SK-N-SH treated with all-trans-retinoic acid at 6 μM for 48 hours (cell line): ENCODE measurements around the gene DNAJC4.

Experiments
- ATAC-seq: fragments of 200-7000 bp; cut with Tn5 transposase; 3 replicates; pipeline ENCODE4 v1.9.1; 2020; ENCODE audit warnings: mild to moderate bottlenecking, moderate library complexity
- ARNTL ChIP-seq: fragments of 450-650 bp; formaldehyde crosslinking; IDR thresholded peaks from 2 replicates; pipeline ENCODE4 v1.5.0; 2020; ENCODE audit warnings: low read depth, mild to moderate bottlenecking, moderate library complexity, borderline replicate concordance
- CREB5 ChIP-seq: fragments of 250-450 bp; sonication (Bioruptor Pico); IDR thresholded peaks from 2 replicates; pipeline ENCODE4 v1.5.1; 2020; ENCODE audit warnings: low read depth, mild to moderate bottlenecking, moderate library complexity
- CSRNP3 ChIP-seq: fragments of 250-450 bp; sonication (Bioruptor Pico); IDR thresholded peaks from 2 replicates; pipeline ENCODE4 v1.5.1; 2021; ENCODE audit warnings: mild to moderate bottlenecking, moderate library complexity
- ESRRG ChIP-seq: fragments of 250-450 bp; sonication (Bioruptor Pico); IDR thresholded peaks from 2 replicates; pipeline ENCODE4 v1.6.1; 2021; ENCODE audit warnings: mild to moderate bottlenecking
- GLIS3 ChIP-seq: fragments of 250-450 bp; sonication (Bioruptor Pico); IDR thresholded peaks from 2 replicates; pipeline ENCODE4 v1.5.0; 2020; ENCODE audit warnings: mild to moderate bottlenecking, moderate library complexity
- ISL1 ChIP-seq: fragments of 250-450 bp; sonication (Bioruptor Pico); IDR thresholded peaks from 2 replicates; pipeline ENCODE4 v2.1.2; 2022; ENCODE audit warnings: mild to moderate bottlenecking, moderate library complexity
- OSR1 ChIP-seq: fragments of 250-450 bp; sonication (Bioruptor Pico); IDR thresholded peaks from 2 replicates; pipeline ENCODE4 v1.8.0; 2022; ENCODE audit warnings: moderate library complexity, mild to moderate bottlenecking, inconsistent platforms
- PATZ1 ChIP-seq: fragments of 250-450 bp; sonication (Bioruptor Pico); IDR thresholded peaks from 2 replicates; pipeline ENCODE4 v1.8.0; 2020; ENCODE audit warnings: mild to moderate bottlenecking, moderate library complexity, borderline replicate concordance
- POU6F1 ChIP-seq: fragments of 250-450 bp; sonication (Bioruptor Pico); IDR thresholded peaks from 2 replicates; pipeline ENCODE4 v1.8.0; 2021; ENCODE audit warnings: low read depth, mild to moderate bottlenecking, moderate library complexity, borderline replicate concordance
- PPARA ChIP-seq: fragments of 250-450 bp; sonication (Bioruptor Pico); IDR thresholded peaks from 2 replicates; pipeline ENCODE4 v1.5.0; 2020; ENCODE audit warnings: mild to moderate bottlenecking, borderline replicate concordance
- SNAI2 ChIP-seq: fragments of 250-450 bp; sonication (Bioruptor Pico); IDR thresholded peaks from 2 replicates; pipeline ENCODE4 v1.5.0; 2020; ENCODE audit warnings: mild to moderate bottlenecking, moderate library complexity
- TOX ChIP-seq: fragments of 250-450 bp; sonication (Bioruptor Pico); IDR thresholded peaks from 2 replicates; pipeline ENCODE4 v1.8.0; 2021; ENCODE audit warnings: mild to moderate bottlenecking, moderate library complexity, borderline replicate concordance
- TSHZ2 ChIP-seq: fragments of 250-450 bp; sonication (Bioruptor Pico); IDR thresholded peaks from 2 replicates; pipeline ENCODE4 v1.5.0; 2020; ENCODE audit warnings: mild to moderate bottlenecking, moderate library complexity
- ZC3H10 ChIP-seq: fragments of 250-450 bp; sonication (Bioruptor Pico); IDR thresholded peaks from 2 replicates; pipeline ENCODE4 v1.5.1; 2021; ENCODE audit warnings: mild to moderate bottlenecking, moderate library complexity
- ZFP3 ChIP-seq: fragments of 250-450 bp; sonication (Bioruptor Pico); IDR thresholded peaks from 2 replicates; pipeline ENCODE4 v1.5.0; 2020; ENCODE audit warnings: mild to moderate bottlenecking, moderate library complexity
- ZFP30 ChIP-seq: fragments of 450-650 bp; formaldehyde crosslinking; IDR thresholded peaks from 2 replicates; pipeline ENCODE4 v1.5.0; 2022; ENCODE audit warnings: mild to moderate bottlenecking, moderate library complexity
- ZNF565 ChIP-seq: fragments of 450-650 bp; formaldehyde crosslinking; conservative IDR thresholded peaks from 2 replicates; pipeline ENCODE4 v1.5.0; 2020; ENCODE audit warnings: low read depth, mild to moderate bottlenecking, moderate library complexity
- ZNF70 ChIP-seq: fragments of 450-650 bp; formaldehyde crosslinking; IDR thresholded peaks from 2 replicates; pipeline ENCODE4 v1.5.0; 2020; ENCODE audit warnings: mild to moderate bottlenecking, moderate library complexity
- ZNF8 ChIP-seq: fragments of 450-650 bp; formaldehyde crosslinking; IDR thresholded peaks from 2 replicates; pipeline ENCODE4 v1.5.0; 2020; ENCODE audit warnings: mild to moderate bottlenecking, moderate library complexity

The DNAJC4 gene

GRCh38 chr11:64249038-64249437 lies 18.7 kb downstream of the DNAJC4 start (continued):
- TF ChIP-seq TSHZ2 (CRISPR knock-in tag) (no peak), OSR1 (no peak)
- TF ChIP-seq, all 23 proteins: peak for 0

- TF ChIP-seq CSRNP3 (CRISPR knock-in tag) (no peak), ZFP3 (no peak), ARNTL (CRISPR knock-in tag) (no peak), SNAI2 (CRISPR knock-in tag) (no peak), ESRRG (CRISPR knock-in tag) (no peak), GLIS3 (CRISPR knock-in tag) (no peak), PPARA (CRISPR knock-in tag) (no peak), ZNF8 (CRISPR knock-in tag) (no peak), CREB5 (CRISPR knock-in tag) (no peak), ISL1 (CRISPR knock-in tag) (no peak), PATZ1 (CRISPR knock-in tag) (no peak), ZNF70 (no peak), POU6F1 (CRISPR knock-in tag) (no peak)
- TF ChIP-seq, all 23 proteins: peak for 0
- no peak for ATAC-seq
Measured at GRCh38 chr11:64249563-64250414, 19.4 kb downstream of the DNAJC4 start.

GRCh38 chr11:64250415-64251015 lies 20.2 kb downstream of the DNAJC4 start:
- TF ChIP-seq TSHZ2 (CRISPR knock-in tag) (no peak), CREB5 (CRISPR knock-in tag) (no peak), POU6F1 (CRISPR knock-in tag) (no peak), ZC3H10 (no peak), ZNF565 (CRISPR knock-in tag) (no peak), ZFP30 (CRISPR knock-in tag) (no peak), TOX (CRISPR knock-in tag) (no peak)
- ATAC-seq, result peak; percentile 4; the same call in 2 of the 3 replicates
